GM18951 (cell line): Measurements from ENCODE around the gene TLR6.

ENCODE experiments used
- POLR2A ChIP-seq: IDR thresholded peaks from 4 replicates; pipeline ENCODE4 v1.6.1; 2011; ENCODE audit warnings: mild to moderate bottlenecking; ENCODE audit not compliant: insufficient read length, insufficient read depth; ENCODE audit errors: extremely low read depth
- in situ Hi-C: fragments of 300-500 bp; cut with MboI; formaldehyde crosslinking; loops from one replicate; pipeline ENCODE4 v1.12.0; 2022; ENCODE audit warnings: low sequenced_read_pairs, mixed read lengths, inconsistent platforms; ENCODE audit not compliant: unreplicated experiment

The TLR6 gene

GRCh38 chr4:38861791-38862190 lies 5.2 kb upstream of the TLR6 start:
- in situ Hi-C loops, result loop anchor here (10.0 to 25.0 kb wide), 2 partner anchors 547 to 674 kb away; no protein-coding TSS in a partner anchor
- no peak for TF ChIP-seq POLR2A

GRCh38 chr4:38860788-38861424 lies 4.3 kb upstream of the TLR6 start:
- in situ Hi-C loops, result loop anchor here (10.0 to 25.0 kb wide), 2 partner anchors 546 to 674 kb away; no protein-coding TSS in a partner anchor
- TF ChIP-seq POLR2A, result no peak

- TF ChIP-seq POLR2A, result no peak
- in situ Hi-C loops, result loop anchor here (10.0 to 25.0 kb wide), 2 partner anchors 95 to 672 kb away; no protein-coding TSS in a partner anchor
Measured at GRCh38 chr4:38859501-38859900, 2.9 kb upstream of the TLR6 start.

GRCh38 chr4:38858097-38858420 lies 1.4 kb upstream of the TLR6 start:
- in situ Hi-C loops, result loop anchor here (10.0 to 25.0 kb wide), 2 partner anchors 93 to 671 kb away; no protein-coding TSS in a partner anchor
- TF ChIP-seq POLR2A, result no peak

- in situ Hi-C loops, result loop anchor here (10.0 to 25.0 kb wide), 2 partner anchors 93 to 670 kb away; no protein-coding TSS in a partner anchor
- TF ChIP-seq POLR2A, result no peak
Measured at GRCh38 chr4:38857354-38858096, 908 bp upstream of the TLR6 start.

GRCh38 chr4:38856046-38856445 lies 571 bp downstream of the TLR6 start:
- TF ChIP-seq POLR2A, result no peak
- in situ Hi-C loops, result loop anchor here (10.0 to 25.0 kb wide), 2 partner anchors 91 to 669 kb away; no protein-coding TSS in a partner anchor

- TF ChIP-seq POLR2A, result no peak
Measured at GRCh38 chr4:38855466-38855865, 1.2 kb downstream of the TLR6 start.

GRCh38 chr4:38846015-38846414 lies 10.6 kb downstream of the TLR6 start:
- no peak for TF ChIP-seq POLR2A
- in situ Hi-C loops, result no loop called here

More at GRCh38 chr4:38855466-38855865, 1.2 kb downstream of the TLR6 start:
- in situ Hi-C loops, result loop anchor here (10.0 to 25.0 kb wide), 2 partner anchors 91 to 668 kb away; no protein-coding TSS in a partner anchor

- no peak for TF ChIP-seq POLR2A
- in situ Hi-C loops, result no loop called here
Measured at GRCh38 chr4:38842994-38843393, 13.6 kb downstream of the TLR6 start.

GRCh38 chr4:38837849-38838248 lies 18.8 kb downstream of the TLR6 start:
- TF ChIP-seq POLR2A, result no peak
- in situ Hi-C loops, result no loop called here

GRCh38 chr4:38837334-38837733 lies 19.3 kb downstream of the TLR6 start:
- in situ Hi-C loops, result no loop called here
- no peak for TF ChIP-seq POLR2A

- TF ChIP-seq POLR2A, result no peak
- in situ Hi-C loops, result no loop called here
Measured at GRCh38 chr4:38834570-38834969, 22.0 kb downstream of the TLR6 start.

- in situ Hi-C loops, result no loop called here
- TF ChIP-seq POLR2A, result no peak
Measured at GRCh38 chr4:38832624-38833528, 23.7 kb downstream of the TLR6 start.
